ENCODE measurements around the gene TP53RK.

DNA sequence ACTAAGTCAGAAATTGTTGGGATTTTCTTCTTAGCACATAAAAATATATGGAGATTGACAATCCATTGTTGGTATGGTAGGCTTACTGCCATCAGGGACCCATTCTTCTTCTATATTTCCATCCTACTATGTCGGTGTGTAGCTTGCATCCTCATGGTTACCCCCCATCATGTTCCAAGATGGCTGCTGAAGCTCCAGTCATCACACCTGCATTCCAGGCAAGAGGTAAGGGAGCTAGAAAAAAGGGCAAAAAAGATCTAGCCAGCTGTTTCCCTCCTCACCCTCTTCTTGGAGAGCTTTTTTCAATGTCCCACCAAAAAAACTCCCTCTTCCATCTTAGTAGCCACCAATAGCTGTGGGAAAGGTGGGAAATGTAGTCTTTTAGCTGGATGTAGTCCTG is 33.8 kb upstream of the TP53RK start:
- TF ChIP-seq POLR2A (IDR thresholded peaks at IDR 0.05; ENCODE audit: low read depth, low read length) (no peak), TAF1 (IDR thresholded peaks at IDR 0.05; ENCODE audit: low read depth, low read length) (no peak), POLR2AphosphoS5 (IDR thresholded peaks at IDR 0.05; ENCODE audit: low read depth, low read length) (no peak)
